Measurements from ENCODE around the gene SLC9A9. TPM values are rescaled to one million over a fixed set of nuclear protein-coding genes. Genes with fewer than 3 reads are reported as not detected.

SLC9A9 gene
- total and polyA plus RNA-seq, 2 of the 8 experiments (the other 6 are each of a cell fraction or from before 2014, with no cell fraction given) = 0.48 to 1.1 TPM

DNA sequence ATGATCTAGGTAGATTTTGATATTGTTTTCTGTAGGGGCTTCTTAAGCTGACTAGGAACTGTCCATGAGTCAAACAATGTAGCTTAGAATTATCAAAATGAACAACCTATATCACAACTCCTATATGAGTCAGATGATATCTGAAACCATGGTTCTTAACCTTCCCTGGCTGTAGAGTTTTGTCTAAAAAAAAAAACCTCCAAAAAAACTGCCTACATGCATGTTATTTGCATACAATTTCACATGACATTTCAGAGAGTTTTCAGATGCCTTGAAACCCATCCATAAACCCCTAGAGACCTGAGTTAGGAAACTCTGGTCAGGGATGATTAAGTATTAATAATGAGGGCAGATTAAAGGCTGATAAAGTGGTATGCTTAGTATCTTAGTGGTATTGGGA lies 571.7 kb downstream of the SLC9A9 start:
- Histone ChIP-seq H4K91ac (replicated peaks; ENCODE audit: insufficient read length, low read length) (no peak overlapping the region), H4K8ac (ENCODE audit: extremely low read depth, insufficient read depth, low read length) (no peak overlapping the region), H2AFZ (ENCODE audit: low read length) (no peak overlapping the region), H2BK15ac (ENCODE audit: low read length) (no peak overlapping the region), H2BK5ac (ENCODE audit: low read depth, low read length) (no peak overlapping the region), H2BK120ac (replicated peaks; ENCODE audit: low read depth, low read length) (no peak overlapping the region), H3K56ac (replicated peaks; ENCODE audit: insufficient read length, low read depth, low read length) (no peak overlapping the region), H2AK5ac (ENCODE audit: low read depth, low read length) (no peak overlapping the region), H3K9ac (replicated peaks in 1 of 4; ENCODE audit: extremely low read depth in 1 of 4, low read depth in 3 of 4, low read length in 3 of 4) (no peak overlapping the region), H3K14ac (ENCODE audit: insufficient read length) (no peak overlapping the region), H4K5ac (ENCODE audit: insufficient read length, low read depth, low read length) (no peak overlapping the region), H3K79me2 (ENCODE audit: control insufficient read depth in 1 of 2, insufficient read depth in 2 of 2, low read length in 2 of 2) (no peaks in the 10 kb centered on the region), H3K4ac (replicated peaks; ENCODE audit: insufficient read length, low read depth, low read length) (no peak overlapping the region), H3K9me3 (ENCODE audit: insufficient read depth in 2 of 2, low read depth in 1 of 2, low read length in 1 of 2) (no peaks in the 10 kb centered on the region), H3K36me3 (ENCODE audit: control insufficient read depth in 2 of 4, insufficient read depth in 4 of 4, low read length in 3 of 4) (no peaks in the 10 kb centered on the region), H2BK12ac (ENCODE audit: low read depth, low read length) (no peak overlapping the region), H3K79me1 (ENCODE audit: low read depth, low read length) (no peaks in the 10 kb centered on the region), H2BK20ac (ENCODE audit: low read length) (no peak overlapping the region), H3K4me1 (replicated peaks in 1 of 4; ENCODE audit: control insufficient read depth in 3 of 4, insufficient read depth in 4 of 4, low read length in 3 of 4) (no peaks in the 10 kb centered on the region), H3K4me2 (ENCODE audit: insufficient read depth in 1 of 2, low read depth in 2 of 2, low read length in 2 of 2) (no peak overlapping the region), H3K4me3 (ENCODE audit: extremely low read depth in 1 of 4, insufficient read depth in 2 of 4, low read depth in 3 of 4, low read length in 4 of 4) (no peak overlapping the region), H3K18ac (ENCODE audit: extremely low read depth, low read length) (no peak overlapping the region), H4K20me1 (replicated peaks in 1 of 2; ENCODE audit: control insufficient read depth in 1 of 2, insufficient read depth in 2 of 2, low read length in 2 of 2) (no peaks in the 10 kb centered on the region), H3K27ac (ENCODE audit: low read depth, low read length) (no peak overlapping the region), H3K23me2 (ENCODE audit: low read depth, low read length) (no peaks in the 10 kb centered on the region), H3K27me3 (replicated peaks in 1 of 4; ENCODE audit: control insufficient read depth in 3 of 4, extremely low read depth in 1 of 4, insufficient read depth in 3 of 4, low read length in 3 of 4) (no peaks in the 10 kb centered on the region), H3K23ac (ENCODE audit: insufficient read length) (no peak overlapping the region)
- CTCF ChIA-PET (ENCODE audit: partially characterized antibody) = interaction anchor here (1.7 kb wide), 1 partner anchor 157 kb away, joined by 4 read pairs; no protein-coding TSS in a partner anchor
- DNase-seq (ENCODE audit: low read depth in 1 of 2, low spot score in 2 of 2) (no peak), FAIRE-seq (no peak)
- POLR2A ChIA-PET (ENCODE audit: partially characterized antibody) = no interaction called here
- TF ChIP-seq, protein P1, sequence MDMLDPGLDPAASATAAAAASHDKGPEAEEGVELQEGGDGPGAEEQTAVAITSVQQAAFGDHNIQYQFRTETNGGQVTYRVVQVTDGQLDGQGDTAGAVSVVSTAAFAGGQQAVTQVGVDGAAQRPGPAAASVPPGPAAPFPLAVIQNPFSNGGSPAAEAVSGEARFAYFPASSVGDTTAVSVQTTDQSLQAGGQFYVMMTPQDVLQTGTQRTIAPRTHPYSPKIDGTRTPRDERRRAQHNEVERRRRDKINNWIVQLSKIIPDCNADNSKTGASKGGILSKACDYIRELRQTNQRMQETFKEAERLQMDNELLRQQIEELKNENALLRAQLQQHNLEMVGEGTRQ (IDR thresholded peaks at IDR 0.05; ENCODE audit: low read length) = no peak
- no peak for TF ChIP-seq SAP30 (IDR thresholded peaks at IDR 0.05; ENCODE audit: insufficient read depth, insufficient replicate concordance, low read length)
- no peak for TF ChIP-seq KDM1A (IDR thresholded peaks at IDR 0.05; ENCODE audit: borderline replicate concordance, low read length)
